Astrocyte (in vitro differentiated cells and primary cell): Measurements from ENCODE around the gene B3GNT5. TPM values are rescaled to one million over a fixed set of nuclear protein-coding genes. Genes with fewer than 3 reads are reported as not detected.

ENCODE experiments used
- DNase-seq: peaks from one replicate; pipeline ENCODE4 v3.0.0-alpha.2; 2010; ENCODE audit warnings: low read depth
- FAIRE-seq: peaks from 2 replicates; lab custom pipeline; 2011; peaks lifted over from hg19 to GRCh38; lab: Jason Lieb, UNC
- H2AFZ ChIP-seq: 2 replicates; pipeline ENCODE4 v1.6.0; 2012; ENCODE audit warnings: low read depth, low read length, inconsistent platforms
- H3K27ac ChIP-seq: 2 replicates; pipeline ENCODE4 v1.5.1; 2011; ENCODE audit warnings: low read depth, low read length, inconsistent platforms
- H3K27me3 ChIP-seq: 2 replicates; pipeline ENCODE4 v1.6.0; 2011; ENCODE audit warnings: low read length, inconsistent platforms; ENCODE audit not compliant: insufficient read depth
- H3K36me3 ChIP-seq: 2 replicates; pipeline ENCODE4 v1.5.1; 2011; ENCODE audit warnings: low read length, inconsistent platforms; ENCODE audit not compliant: insufficient read depth
- H3K4me1 ChIP-seq: 2 replicates; pipeline ENCODE4 v1.5.1; 2011; ENCODE audit warnings: low read length, inconsistent platforms; ENCODE audit not compliant: insufficient read depth
- H3K4me2 ChIP-seq: 2 replicates; pipeline ENCODE4 v1.6.0; 2012; ENCODE audit warnings: low read length, inconsistent platforms
- H3K4me3 ChIP-seq: 2 replicates; pipeline ENCODE4 v1.5.1; 2011; ENCODE audit warnings: low read depth, mild to moderate bottlenecking, low read length, inconsistent platforms; ENCODE audit not compliant: insufficient read depth
- H3K79me2 ChIP-seq: 2 replicates; pipeline ENCODE4 v1.6.0; 2012; ENCODE audit warnings: mild to moderate bottlenecking, low read length, inconsistent platforms; ENCODE audit not compliant: insufficient read depth
- H3K9ac ChIP-seq: 2 replicates; pipeline ENCODE4 v1.6.0; 2012; ENCODE audit warnings: mild to moderate bottlenecking, low read length, inconsistent platforms
- H3K9me3 ChIP-seq: 2 replicates; pipeline ENCODE4 v1.5.1; 2012; ENCODE audit warnings: low read depth, mild to moderate bottlenecking, low read length, inconsistent platforms; ENCODE audit not compliant: insufficient read depth
- H4K20me1 ChIP-seq: 2 replicates; pipeline ENCODE4 v1.6.0; 2012; ENCODE audit warnings: low read length, inconsistent platforms; ENCODE audit not compliant: insufficient read depth
- H3K27ac Mint-ChIP-seq: one replicate; pipeline ENCODE4 v1.8.0; 2021; ENCODE audit warnings: mild to moderate bottlenecking, mixed read lengths; ENCODE audit not compliant: unreplicated experiment
- H3K27me3 Mint-ChIP-seq: one replicate; pipeline ENCODE4 v1.8.0; 2021; ENCODE audit warnings: low read depth, mixed read lengths; ENCODE audit not compliant: unreplicated experiment
- H3K36me3 Mint-ChIP-seq: one replicate; pipeline ENCODE4 v1.8.0; 2021; ENCODE audit warnings: low read depth, mixed read lengths; ENCODE audit not compliant: unreplicated experiment
- H3K4me1 Mint-ChIP-seq: one replicate; pipeline ENCODE4 v1.8.0; 2021; ENCODE audit warnings: low read depth, mixed read lengths; ENCODE audit not compliant: unreplicated experiment
- H3K4me3 Mint-ChIP-seq: one replicate; pipeline ENCODE4 v1.8.0; 2021; ENCODE audit warnings: mild to moderate bottlenecking, moderate library complexity, mixed read lengths; ENCODE audit not compliant: unreplicated experiment
- H3K9me3 Mint-ChIP-seq: one replicate; pipeline ENCODE4 v1.8.0; 2021; ENCODE audit warnings: mild to moderate bottlenecking, mixed read lengths; ENCODE audit not compliant: unreplicated experiment
- EZH2 ChIP-seq: IDR thresholded peaks from 2 replicates; pipeline ENCODE4 v1.6.1; 2012; ENCODE audit warnings: mild to moderate bottlenecking, low read length, inconsistent platforms; ENCODE audit not compliant: insufficient read depth
- total RNA-seq: library from RNA; stranded (reverse); gene quantifications from 2 replicates; pipeline ENCODE4 v1.2.1, GENCODE V29; 2021
- TF ChIP-seq, protein P1 (sequence below): IDR thresholded peaks from 2 replicates; pipeline ENCODE4 v1.5.1; 2011; ENCODE audit warnings: low read depth, mild to moderate bottlenecking, inconsistent platforms, low read length, moderate library complexity; ENCODE audit not compliant: insufficient read depth

Gene B3GNT5
- total RNA-seq, 1 donor from 2014 or later = 15.8 TPM

DNA sequence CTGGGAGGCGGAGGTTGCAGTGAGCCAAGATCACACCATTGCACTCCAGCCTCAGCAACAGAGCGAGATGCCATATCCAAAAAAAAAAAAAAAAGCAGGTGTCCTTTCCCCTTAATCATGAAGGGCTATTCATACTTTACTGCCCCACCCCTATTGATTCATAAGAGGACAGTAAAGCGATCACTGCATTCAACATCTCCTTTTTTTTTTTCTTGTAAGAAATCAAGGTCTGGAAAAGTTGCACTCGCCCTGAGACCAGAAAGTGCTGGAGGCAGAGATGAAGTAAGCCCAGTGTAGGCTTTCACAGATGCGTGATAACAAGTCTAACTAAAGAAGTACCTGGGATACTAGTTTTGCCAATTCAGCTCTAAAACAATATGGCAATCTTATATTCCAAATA lies 24.2 kb downstream of the B3GNT5 start:
- Histone ChIP-seq H3K36me3 (no peaks in the 10 kb centered on the region), H3K4me2 (no peak overlapping the region), H4K20me1 (no peaks in the 10 kb centered on the region), H3K9me3 (no peaks in the 10 kb centered on the region), H3K79me2 (no peaks in the 10 kb centered on the region), H3K9ac (no peak overlapping the region), H3K4me3 (no peak overlapping the region), H2AFZ (no peak overlapping the region), H3K4me1 (peaks cover 11% of the 10 kb centered on the region), H3K27me3 (no peaks in the 10 kb centered on the region), H3K27ac (no peak overlapping the region)
- Mint-ChIP-seq H3K9me3 (no peaks in the 10 kb centered on the region), H3K36me3 (peaks cover 2% of the 10 kb centered on the region), H3K4me3 (no peak overlapping the region), H3K27ac (no peak overlapping the region), H3K27me3 (no peaks in the 10 kb centered on the region), H3K4me1 (peaks cover 17% of the 10 kb centered on the region)
- no peak for DNase-seq
- TF ChIP-seq, protein P1, sequence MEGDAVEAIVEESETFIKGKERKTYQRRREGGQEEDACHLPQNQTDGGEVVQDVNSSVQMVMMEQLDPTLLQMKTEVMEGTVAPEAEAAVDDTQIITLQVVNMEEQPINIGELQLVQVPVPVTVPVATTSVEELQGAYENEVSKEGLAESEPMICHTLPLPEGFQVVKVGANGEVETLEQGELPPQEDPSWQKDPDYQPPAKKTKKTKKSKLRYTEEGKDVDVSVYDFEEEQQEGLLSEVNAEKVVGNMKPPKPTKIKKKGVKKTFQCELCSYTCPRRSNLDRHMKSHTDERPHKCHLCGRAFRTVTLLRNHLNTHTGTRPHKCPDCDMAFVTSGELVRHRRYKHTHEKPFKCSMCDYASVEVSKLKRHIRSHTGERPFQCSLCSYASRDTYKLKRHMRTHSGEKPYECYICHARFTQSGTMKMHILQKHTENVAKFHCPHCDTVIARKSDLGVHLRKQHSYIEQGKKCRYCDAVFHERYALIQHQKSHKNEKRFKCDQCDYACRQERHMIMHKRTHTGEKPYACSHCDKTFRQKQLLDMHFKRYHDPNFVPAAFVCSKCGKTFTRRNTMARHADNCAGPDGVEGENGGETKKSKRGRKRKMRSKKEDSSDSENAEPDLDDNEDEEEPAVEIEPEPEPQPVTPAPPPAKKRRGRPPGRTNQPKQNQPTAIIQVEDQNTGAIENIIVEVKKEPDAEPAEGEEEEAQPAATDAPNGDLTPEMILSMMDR = no peak
- no peak for TF ChIP-seq EZH2
- no peak for FAIRE-seq

DNA sequence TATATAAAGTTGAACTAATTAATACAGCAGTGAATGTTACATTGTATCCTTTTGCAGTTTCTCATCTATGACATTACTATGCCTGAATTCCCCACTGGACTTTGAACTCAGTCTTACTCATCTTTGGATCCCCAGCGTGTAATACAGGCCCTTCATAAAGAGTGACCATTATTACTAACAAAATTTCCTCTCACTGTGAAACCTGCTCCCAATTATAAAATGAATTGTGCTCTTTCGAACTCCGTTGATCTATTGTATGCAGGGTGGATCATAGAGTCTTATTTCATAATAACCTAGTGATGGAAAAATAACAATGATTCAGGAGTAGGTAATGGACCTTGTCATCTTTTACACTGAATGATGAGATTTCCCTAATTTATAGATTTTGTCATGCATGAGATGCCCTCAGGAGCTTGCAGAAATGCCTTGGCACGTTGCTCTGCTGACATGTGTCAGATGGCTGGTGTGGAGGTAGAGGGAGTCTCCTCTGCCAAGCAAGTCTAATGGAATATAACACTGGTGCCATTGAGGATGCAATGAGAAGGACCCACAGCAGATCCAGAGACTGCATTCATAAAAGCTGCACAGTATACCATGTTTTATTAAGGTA lies 25.5 kb downstream of the B3GNT5 start:
- Mint-ChIP-seq H3K27me3 (no peaks in the 10 kb centered on the region), H3K9me3 (no peaks in the 10 kb centered on the region), H3K4me3 (no peak overlapping the region), H3K4me1 (peaks cover 17% of the 10 kb centered on the region), H3K27ac (no peak overlapping the region), H3K36me3 (peaks cover 2% of the 10 kb centered on the region)
- Histone ChIP-seq H3K27me3 (no peaks in the 10 kb centered on the region), H2AFZ (no peak overlapping the region), H3K79me2 (no peaks in the 10 kb centered on the region), H3K27ac (no peak overlapping the region), H3K9me3 (no peaks in the 10 kb centered on the region), H4K20me1 (no peaks in the 10 kb centered on the region), H3K4me3 (no peak overlapping the region), H3K9ac (no peak overlapping the region), H3K4me2 (no peak overlapping the region), H3K4me1 (peaks cover 11% of the 10 kb centered on the region), H3K36me3 (no peaks in the 10 kb centered on the region)
- no peak for FAIRE-seq
- DNase-seq = peak; percentile 15
- no peak for TF ChIP-seq EZH2
- TF ChIP-seq, protein P1 = no peak

DNA sequence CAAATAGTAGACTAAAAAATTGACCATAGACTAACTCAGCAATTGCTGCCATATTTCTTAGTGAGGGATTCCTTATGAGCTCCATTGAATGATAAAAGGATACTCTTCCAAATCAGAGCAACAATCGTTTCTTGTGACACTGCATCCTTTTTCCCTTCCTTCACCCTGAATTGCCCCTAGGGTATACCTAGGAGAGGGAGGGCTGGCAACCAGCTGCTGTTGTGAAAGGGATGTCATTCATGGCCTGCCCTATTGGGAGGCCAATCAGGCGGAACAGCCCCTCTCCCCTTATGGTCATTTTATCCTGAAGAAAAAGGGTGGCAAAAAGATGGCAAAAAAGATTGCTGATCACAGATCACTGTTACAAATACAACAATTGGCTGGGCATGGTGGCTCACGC lies 26.3 kb downstream of the B3GNT5 start:
- Histone ChIP-seq H3K4me2 (no peak overlapping the region), H3K4me3 (no peak overlapping the region), H3K27ac (no peak overlapping the region), H3K9me3 (no peaks in the 10 kb centered on the region), H4K20me1 (no peaks in the 10 kb centered on the region), H3K9ac (no peak overlapping the region), H3K4me1 (peaks cover 11% of the 10 kb centered on the region), H3K36me3 (no peaks in the 10 kb centered on the region), H3K27me3 (no peaks in the 10 kb centered on the region), H2AFZ (no peak overlapping the region), H3K79me2 (no peaks in the 10 kb centered on the region)
- no peak for FAIRE-seq
- Mint-ChIP-seq H3K4me1 (peaks cover 17% of the 10 kb centered on the region), H3K9me3 (no peaks in the 10 kb centered on the region), H3K27me3 (no peaks in the 10 kb centered on the region), H3K27ac (no peak overlapping the region), H3K36me3 (peaks cover 2% of the 10 kb centered on the region), H3K4me3 (no peak overlapping the region)
- DNase-seq = no peak
- no peak for TF ChIP-seq EZH2
- TF ChIP-seq, protein P1 = no peak
